GM13976 (cell line): ENCODE results near the gene CLDND2.
"Not testable (repeated sequence)": the region's sequence is repeated elsewhere in the genome, so short reads cannot be mapped to it uniquely, and the experiment has no call there.

Source experiments
- DNase-seq: peaks from one replicate; pipeline ENCODE4 v3.0.0; 2012; ENCODE audit warnings: low spot score
- in situ Hi-C: fragments of 300-500 bp; cut with MboI; formaldehyde crosslinking; loops from one replicate; pipeline ENCODE4 v1.12.0; 2022; ENCODE audit warnings: low sequenced_read_pairs, mixed read lengths, inconsistent platforms; ENCODE audit not compliant: unreplicated experiment
- TF ChIP-seq, protein P1 (sequence below): IDR thresholded peaks from 2 replicates; pipeline ENCODE4 v1.5.1; 2012; ENCODE audit warnings: borderline replicate concordance, mild to moderate bottlenecking; ENCODE audit not compliant: insufficient read depth; ENCODE audit errors: extremely low read depth, missing control alignments, control extremely low read depth

The CLDND2 gene, protein sequence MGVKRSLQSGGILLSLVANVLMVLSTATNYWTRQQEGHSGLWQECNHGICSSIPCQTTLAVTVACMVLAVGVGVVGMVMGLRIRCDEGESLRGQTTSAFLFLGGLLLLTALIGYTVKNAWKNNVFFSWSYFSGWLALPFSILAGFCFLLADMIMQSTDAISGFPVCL

DNA sequence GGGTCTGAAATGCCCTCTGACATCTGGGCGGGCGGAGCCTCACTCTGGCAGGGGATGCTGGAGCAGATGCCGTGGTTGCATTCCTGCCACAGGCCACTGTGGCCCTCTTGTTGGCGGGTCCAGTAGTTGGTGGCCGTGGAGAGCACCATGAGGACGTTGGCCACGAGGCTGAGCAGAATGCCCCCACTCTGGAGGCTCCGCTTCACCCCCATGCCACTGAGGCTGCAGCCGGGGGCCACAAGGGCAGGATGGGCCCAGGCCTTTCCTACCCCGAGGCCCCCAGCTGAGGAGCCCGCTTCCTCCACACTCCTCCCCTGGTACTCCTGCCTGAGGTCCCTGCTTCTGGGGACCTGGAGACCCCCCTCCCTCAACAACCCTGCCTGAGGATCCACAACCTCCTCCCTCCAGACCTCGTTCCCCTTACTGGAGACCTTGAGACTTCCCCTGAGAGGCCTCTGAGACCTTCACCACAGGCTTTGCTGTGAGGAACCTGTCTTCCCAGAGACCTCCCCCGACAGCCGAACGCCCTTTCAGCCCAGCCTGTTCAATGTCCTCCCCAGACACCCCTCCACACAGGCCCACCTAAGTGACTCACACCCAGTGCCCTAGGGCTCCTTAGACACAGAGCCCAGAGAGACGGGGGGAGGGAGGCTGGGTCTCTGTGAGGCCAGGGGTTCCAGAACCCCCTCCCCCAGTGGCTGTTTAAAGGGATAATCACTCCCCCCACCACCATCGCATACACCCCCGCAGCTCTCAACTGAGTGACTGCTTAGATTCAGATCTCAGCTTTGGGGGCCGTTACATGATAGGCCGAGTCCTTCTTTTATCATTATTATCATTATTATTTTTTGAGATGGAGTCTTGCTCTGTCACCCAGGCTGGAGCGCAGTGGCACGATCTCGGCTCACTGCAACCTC lies at the start of gene CLDND2:
Gene CLDND2, minus strand, starts transcription at position 638 of the 917 bp plus-strand sequence. Its CDS starts 426 bp downstream, at position 212.
- no peak for DNase-seq
- in situ Hi-C loops, result no loop called here

DNA sequence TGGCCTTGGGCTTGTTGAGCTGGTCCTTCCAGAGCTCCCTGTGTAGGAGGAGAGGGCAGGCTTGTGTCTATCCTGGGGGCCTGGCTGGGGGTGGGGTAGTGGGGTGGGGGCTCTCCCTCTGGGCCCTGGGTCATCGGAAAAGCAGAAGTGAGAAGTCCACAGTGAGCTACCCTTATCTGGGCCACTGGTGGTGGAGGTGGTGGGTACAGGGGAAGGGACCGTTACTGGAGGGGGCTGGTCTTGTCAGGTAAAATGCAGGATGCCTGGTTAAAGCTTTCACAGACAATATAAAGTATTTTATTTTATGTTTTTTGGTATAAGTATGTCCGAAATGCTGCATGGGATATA lies 49.0 kb upstream of the CLDND2 start:
- no peak for DNase-seq
- in situ Hi-C loops, result no loop called here

More for the DNA sequence above, at the start of gene CLDND2:
- TF ChIP-seq, protein P1, sequence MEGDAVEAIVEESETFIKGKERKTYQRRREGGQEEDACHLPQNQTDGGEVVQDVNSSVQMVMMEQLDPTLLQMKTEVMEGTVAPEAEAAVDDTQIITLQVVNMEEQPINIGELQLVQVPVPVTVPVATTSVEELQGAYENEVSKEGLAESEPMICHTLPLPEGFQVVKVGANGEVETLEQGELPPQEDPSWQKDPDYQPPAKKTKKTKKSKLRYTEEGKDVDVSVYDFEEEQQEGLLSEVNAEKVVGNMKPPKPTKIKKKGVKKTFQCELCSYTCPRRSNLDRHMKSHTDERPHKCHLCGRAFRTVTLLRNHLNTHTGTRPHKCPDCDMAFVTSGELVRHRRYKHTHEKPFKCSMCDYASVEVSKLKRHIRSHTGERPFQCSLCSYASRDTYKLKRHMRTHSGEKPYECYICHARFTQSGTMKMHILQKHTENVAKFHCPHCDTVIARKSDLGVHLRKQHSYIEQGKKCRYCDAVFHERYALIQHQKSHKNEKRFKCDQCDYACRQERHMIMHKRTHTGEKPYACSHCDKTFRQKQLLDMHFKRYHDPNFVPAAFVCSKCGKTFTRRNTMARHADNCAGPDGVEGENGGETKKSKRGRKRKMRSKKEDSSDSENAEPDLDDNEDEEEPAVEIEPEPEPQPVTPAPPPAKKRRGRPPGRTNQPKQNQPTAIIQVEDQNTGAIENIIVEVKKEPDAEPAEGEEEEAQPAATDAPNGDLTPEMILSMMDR, result no peak

DNA sequence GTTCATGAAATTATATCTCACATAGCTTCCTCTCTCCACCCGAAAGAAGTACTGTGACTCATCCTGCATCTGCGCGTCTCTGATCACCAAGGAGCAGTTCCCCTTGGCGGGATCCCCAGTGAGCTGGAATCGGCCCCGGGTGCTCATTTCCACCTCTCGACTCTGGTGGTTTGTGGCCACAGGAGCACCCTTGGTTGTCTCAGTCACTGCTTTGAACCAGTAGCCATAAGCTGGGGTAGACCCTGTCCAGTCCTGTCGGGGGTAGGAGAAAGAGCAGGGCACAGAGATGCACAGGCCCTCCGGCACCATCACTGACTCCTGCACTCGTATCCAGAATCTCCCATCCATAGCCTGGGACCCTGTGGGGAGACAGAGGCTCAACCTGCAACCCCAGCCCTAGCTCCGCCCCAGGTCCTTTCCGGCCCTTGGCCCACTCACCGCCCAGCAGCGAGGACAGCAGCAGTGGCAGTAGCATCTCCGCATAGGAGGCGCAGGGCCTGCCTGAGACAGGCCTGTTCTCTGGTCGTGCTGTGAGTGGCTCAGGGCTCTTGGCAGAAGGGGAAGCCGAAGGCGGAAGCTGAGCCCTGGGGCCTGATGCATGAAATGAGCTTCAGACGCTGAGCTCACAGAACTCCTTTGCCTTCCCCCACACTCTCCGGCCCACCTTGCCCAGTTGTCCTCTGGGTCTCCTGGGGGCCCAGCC lies 48.5 kb upstream of the CLDND2 start, which contains the start of gene SIGLEC10:
Gene SIGLEC10, minus strand, starts transcription at position 536 of the 703 bp plus-strand sequence. Its CDS starts 61 bp downstream, at position 475.
- TF ChIP-seq, protein P1, result no peak
- in situ Hi-C loops, result no loop called here
- DNase-seq, result peak; percentile 87

More for the DNA sequence above, 49.0 kb upstream of the CLDND2 start:
- TF ChIP-seq, protein P1, result no peak

DNA sequence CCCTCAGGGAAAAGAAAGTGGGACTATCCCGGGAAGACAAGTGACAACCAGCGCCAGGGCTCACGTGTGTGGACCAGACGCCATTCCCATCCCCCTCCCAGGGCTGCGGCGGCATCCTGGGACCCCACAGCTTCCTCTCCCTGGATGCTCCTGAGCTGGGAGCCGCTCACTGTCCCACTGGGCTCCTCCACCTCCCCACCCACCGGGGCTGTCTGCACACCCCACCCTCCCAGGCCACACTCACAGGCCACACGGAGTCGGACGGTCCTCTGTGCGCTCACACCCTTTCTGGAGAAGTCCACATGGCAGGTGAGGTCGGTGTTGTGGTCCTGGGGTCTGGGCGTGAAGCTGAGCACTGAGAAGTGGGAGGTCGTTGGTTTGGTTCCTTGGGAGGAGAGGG lies 47.6 kb upstream of the CLDND2 start:
- in situ Hi-C loops, result not testable (repeated sequence)

DNA sequence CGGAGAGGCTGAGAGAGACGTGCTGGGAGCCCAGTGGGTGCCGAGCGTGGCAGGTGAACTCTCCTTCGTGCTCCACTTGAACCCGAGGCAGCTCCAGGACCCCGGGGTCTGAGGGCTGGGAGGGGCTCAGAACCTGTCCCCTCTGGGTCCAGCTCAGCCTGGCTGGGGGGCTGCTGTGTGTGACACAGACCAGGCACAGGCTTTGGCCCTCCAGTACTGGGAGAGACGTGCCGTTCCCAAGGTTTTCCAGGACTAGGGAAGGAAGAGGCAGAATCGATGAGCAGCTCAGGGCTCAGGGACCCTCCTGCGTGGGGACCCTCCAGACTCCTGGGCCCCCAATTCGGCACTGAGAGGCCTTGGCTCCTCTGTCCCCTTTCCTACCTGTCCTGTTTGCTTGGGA lies 46.4 kb upstream of the CLDND2 start:
- TF ChIP-seq, protein P1, result no peak
- no peak for DNase-seq
- in situ Hi-C loops, result no loop called here

More for the DNA sequence above, 47.6 kb upstream of the CLDND2 start:
- DNase-seq, result not testable (repeated sequence)

DNA sequence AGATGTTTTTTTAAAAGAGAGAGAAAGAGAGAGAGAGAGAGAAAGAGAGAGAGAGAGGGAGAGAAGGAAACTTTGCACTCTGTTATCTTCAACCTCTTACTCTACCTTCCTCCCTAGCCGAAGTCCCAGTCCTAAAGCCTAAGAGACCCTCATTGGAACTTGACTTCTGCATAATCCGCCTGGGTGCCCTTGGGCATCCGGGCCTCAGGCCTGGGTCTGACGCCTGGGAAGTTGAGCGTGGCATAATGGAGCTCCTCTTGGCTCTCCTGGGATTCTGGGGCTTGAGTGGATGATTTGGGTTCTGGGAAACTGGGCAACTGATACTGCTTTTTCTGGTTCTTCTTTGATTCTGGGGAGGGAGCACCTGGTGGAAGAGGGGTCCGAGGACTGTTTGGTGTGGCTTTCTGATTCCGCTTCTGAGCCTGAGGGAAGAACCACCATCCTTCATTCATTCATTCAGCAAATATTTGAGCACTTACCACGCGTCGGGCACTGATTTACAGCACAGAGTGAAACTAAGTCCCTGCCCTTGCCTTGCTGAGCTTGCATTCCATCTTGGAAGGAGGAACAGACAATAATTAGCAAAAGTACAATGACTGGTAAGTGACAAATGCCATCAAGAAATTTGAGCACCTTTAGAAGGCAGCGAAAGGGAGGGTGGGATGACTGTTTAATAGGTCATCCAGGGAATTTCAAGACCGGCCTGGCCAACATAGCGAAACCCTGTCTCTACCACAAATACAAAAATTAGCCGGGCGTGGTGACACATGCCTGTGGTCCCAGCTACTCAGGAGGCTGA lies 42.3 kb upstream of the CLDND2 start:
- TF ChIP-seq, protein P1, result no peak
- no peak for DNase-seq
- in situ Hi-C loops, result no loop called here
